Dedifferentiated amniotic fluid mesenchymal stem cell (primary cell): ENCODE data around the gene OCIAD2.
A peak's percentile ranks its signal among the peaks of the same experiment; 100 is the strongest.
"Not testable (repeated sequence)": the region's sequence is repeated elsewhere in the genome, so short reads cannot be mapped to it uniquely, and the experiment has no call there.

Experiments
- DNase-seq: peaks from one replicate; pipeline ENCODE4 v3.0.0-alpha.2; 2016; ENCODE audit errors: extremely low spot score

OCIAD2 gene, protein sequence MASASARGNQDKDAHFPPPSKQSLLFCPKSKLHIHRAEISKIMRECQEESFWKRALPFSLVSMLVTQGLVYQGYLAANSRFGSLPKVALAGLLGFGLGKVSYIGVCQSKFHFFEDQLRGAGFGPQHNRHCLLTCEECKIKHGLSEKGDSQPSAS

DNA sequence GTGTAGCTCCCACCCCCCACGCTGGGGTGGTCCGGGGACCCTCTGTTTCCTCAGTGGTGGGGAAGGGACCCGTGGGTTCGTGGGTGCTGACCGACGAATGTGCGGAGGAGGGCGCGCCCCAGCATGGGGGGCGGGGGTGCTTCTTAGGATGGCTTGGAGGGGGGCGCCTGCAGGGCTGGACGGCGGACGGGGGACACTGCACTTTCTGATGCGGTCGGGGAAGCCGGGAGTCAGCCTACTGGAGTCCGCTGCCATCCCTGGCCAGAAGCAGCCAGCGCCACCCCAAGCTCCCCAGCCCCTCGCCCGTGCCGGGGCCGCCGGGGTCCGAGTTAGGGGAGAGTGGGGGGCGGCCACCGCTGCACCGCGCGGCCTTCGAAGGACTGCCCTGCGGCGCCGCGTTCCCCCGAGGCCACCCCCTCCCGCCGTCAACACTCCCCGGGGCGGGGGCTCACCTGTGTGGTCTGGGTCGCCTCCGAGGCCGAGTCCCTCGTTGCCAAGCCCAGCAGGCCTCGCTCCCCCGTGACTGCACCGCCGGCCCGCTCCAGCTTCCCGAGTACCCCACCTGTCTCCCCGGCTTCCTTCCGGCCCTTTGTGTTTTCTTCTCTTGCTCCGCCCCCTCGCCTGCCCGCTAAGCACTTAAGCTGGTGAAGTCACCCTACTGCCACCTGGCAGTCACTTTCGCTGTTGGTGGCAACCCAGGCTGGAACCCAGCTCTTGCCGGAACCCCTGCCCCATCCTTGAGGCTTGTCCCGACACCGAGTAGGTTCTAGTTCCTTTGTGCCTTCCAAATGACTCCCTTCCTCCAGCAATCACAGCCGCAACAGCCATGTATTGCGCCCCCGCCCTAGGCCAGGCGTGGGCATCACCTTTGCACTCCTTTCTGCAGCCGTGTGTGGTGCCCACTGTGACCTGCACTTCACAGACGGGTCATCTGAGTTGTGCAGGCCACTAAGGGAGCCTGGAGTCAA lies at the start of gene OCIAD2:
OCIAD2 (minus strand) TSS at position 569 of the 968 bp plus-strand sequence. CDS start 2,225 bp downstream, outside the sequence.
- no peak for DNase-seq

DNA sequence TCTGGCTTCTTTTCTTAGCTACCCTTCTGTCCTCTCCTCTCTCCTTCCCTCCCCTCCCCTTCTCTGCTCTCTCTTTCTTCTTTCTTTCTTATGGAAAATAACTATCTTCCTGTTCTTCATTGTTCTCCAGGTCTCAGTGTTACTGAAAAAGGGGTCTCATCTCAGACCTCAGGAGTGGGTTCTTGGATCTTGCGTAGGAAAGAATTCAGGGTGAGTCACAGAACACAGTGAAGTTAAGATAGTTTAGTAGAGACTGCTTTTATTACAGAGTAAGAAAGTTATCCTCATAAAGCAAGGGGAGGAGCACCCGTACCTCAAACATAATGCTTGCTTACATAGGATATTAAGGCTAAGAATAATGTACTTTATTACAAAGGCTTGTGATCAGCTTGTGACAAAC lies 47.7 kb upstream of the OCIAD2 start:
- DNase-seq: no peak

DNA sequence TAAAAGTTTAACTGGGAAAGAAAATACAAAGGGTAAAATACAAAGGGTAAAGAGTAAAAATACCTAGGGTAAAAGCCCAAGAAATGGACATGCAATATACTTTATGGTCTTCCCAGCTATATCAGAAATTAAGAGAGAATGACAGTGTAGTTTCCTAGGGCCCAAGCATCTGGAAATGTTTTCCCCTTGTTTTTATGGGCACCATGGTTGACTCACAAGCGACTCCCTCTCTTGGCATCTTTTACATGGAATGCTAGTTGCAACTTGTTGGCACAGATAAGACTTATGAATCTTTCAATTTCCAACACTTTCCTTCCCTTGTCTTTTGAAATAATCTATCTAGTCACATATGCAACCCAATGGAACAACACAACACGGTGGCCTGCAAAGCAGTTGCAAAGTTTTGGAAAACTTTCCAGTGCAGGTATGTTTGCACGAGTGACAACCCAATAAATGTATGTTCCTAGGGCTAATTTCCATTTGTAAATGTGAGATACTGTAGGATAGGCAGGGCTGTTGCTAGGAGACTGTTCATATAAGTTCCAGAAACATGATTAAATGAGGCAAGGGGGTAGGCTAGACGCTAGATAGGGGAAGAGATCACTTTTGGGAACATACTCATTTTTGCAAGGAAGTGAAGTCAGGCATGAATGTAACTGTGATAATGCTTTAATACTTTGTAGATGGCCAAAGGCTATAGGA lies 43.1 kb upstream of the OCIAD2 start:
- DNase-seq: peak; percentile 56

DNA sequence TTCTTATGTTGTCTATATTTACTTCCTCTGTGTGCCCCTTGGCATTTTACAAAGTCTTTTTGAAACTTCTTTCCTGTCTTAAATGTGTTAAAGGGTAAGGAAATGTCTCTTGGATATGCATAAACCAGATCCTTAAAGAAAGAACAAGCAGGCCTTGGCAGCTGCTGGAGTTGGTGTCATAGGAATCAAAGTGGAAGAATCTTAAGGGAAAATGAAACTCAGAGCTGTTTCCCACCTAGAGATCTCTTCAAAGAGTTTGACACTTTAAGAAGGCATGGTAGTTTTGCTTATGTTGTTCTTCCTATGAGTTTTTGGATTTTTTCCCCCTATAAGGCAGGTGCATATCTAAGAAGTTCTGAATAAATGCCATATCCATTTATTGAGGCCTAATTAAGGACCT lies 42.5 kb upstream of the OCIAD2 start:
- no peak for DNase-seq

DNA sequence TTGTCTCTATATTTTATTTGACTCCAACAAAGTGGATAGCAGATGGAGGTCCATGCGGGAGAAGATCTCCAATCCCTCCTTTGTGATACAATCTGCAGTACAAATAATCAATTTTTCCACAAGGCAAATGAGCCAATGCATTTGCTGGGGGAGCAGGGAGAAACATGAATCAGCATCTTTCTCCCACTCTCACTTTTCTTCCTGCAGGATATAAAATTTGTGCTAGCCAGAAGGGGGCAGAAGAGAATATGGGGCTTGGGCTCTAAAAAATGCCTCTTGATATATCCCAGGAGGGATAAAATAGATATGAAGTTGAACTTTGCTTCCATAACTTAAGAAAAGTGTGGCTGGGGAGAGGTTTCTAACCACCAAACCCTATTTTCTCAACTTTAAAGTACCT lies 41.2 kb upstream of the OCIAD2 start:
- no peak for DNase-seq

DNA sequence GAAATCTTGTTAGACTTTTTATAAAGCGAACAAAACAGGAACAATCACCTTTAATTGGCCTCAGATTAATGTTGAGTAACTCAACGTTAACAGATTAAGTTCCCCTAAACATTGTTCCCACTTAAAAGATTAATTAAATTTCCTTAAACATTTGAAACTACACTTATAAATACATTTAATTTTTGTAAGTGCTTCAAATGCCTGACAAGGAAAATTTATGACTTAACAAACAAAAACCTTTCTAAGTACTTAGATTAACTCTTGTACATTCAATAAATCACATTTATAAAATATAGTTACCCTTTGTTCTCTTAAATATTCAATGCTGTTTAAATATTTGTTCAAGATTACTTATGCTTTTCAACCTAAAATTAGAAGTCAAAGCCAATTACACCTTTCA lies 39.4 kb upstream of the OCIAD2 start:
- no peak for DNase-seq

DNA sequence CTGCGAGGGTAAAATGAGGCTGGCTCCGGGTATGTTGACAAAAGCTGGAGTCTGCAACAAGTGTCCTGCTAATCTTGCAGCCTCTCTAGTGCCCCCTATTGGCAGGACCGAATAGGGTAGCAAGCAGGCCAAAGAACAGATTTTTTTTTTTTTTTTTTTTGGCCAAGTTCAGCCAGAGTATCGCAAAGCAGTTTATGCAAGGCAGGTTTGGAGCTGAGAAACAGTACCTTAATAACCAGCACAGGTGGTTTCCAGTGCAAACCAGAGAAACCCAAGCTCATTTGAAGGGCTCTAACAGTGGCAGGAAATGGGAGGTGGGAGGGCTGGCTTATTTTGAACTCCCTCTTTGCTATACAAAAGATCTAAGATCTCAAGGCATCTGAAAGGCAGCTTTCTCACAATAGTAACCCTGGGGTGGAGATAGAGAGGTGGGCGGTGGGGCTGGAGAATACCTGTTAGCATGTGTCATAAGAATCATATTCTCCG lies 38.2 kb upstream of the OCIAD2 start:
- no peak for DNase-seq

DNA sequence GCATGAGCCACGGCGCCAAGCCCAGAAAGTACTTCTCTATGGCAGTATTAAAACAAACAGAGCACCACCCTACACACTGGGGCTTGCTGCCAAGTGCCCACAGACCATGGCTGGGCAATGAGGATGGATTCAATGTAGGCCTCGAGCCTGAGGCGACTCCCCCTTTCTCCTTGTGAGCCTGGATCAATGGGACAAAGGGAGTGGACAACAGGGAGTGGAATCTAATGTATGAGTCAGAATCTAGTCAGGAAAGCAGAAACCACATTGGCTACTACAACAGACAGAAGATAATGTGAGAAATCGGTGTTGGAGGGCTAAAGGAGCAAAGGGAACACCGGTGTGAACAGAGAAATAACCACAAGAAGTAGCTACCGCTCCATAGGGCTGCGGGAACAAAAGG lies 37.7 kb upstream of the OCIAD2 start:
- no peak for DNase-seq

DNA sequence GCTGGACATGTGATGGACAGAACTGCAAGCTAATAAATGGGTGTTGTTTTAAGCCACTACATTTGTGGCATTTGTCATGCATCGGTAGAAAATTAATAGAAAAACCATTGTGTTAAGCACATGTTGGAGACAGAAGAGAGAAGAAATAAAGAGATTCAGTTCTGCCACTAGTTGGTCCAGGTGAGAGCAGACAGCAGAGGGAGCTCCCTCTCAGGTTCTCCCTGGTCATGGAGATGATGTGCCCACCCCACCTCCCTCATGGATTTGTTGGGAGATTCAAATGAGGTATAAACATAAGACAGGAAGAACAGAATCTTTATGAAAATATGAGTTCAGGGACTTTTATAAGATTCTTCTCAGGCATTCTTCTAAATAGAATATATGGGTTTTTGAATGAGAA lies 36.8 kb upstream of the OCIAD2 start:
- DNase-seq: no peak

DNA sequence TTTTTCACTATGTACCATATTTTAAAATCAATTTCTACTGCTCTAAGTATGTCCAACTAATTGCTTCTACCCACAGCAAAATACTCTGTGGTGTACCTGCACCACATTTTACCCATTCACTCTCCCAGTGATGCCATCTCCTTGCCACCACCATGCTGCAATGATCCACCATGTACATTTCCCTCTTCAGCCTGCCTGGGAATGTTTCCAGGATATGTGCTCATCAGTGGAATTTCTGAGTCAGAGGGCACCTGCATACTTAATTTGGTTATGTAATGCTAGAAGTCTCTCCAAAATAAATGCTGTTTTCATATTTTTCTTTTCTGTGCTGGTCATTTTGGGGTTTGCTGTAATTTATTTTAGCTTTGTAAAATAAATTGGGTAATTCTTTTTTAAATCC lies 33.2 kb upstream of the OCIAD2 start:
- DNase-seq: peak; percentile 35

DNA sequence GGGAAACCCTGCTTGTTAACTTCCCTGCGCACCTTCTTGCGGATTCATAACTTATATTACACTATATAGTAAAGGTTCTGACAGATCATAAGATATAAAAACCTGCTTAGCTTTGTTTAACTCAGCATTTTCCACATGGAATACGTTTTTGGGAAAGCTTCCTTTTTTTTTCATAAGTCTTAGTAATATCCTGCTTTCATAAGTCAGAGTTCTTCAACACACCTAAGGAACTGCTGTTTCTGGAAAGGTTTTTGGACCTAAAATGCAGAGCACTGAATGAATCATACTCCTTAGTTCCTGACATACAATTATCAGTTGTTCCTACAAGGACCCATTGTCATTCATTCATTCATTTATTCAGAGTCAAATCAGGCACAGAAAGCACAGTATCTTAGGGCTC lies 32.3 kb upstream of the OCIAD2 start:
- DNase-seq: no peak

DNA sequence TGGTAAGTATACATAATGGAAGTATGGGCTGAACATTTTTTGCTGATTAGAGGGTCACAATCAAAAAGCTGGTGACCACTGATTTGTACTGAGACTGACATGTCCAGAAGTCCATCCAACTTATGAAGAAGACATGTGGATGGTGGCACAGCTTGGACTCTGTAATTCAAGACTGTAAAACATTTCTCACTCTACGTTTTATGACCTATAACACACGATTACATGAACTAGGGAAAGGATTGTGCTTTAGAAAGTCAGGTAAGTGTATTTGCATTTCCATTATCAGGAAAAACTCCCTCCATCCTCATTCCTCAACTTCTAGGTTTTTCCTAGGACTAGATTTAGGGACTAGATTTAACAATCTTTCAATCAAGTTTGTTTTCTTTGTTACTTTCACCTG lies 30.5 kb upstream of the OCIAD2 start:
- no peak for DNase-seq

DNA sequence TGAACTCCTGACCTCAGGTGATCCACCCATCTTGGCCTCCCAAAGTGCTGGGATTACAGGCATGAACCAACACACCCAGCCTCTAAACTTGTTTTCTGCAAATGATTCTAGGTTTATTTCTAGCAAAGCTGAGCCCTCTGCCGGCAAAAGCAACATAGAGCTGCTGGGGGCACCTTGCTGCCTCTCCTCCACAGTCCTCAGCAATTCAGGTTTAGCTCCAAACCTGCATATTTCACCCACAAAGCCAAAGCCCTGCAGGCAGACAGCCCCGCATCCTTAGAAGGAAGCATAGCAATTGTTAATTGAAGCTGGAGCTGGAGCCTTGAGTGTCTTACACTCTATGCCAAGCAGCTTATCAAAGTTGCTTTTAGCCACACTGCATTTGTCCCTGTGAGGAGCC lies 24.9 kb upstream of the OCIAD2 start:
- no peak for DNase-seq

DNA sequence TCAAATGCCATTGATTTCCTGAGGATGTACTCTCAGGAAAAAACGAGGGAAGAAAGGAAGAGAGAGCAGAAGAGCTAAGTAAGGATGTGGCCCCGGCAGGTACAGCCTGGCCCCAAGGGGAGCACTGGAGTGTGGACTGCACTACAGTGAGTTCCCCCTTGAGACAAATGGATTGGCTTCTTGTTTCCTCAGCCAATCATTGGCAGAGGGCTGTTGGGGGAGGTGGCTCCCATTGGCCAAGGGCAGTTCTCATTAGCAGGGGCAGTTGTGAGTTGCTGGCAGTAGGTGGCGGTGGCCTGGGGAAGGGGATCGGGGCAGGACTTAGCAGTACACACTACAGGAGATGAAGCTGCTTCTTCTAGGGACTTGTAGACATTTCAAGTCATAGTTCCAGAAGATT lies 24.1 kb upstream of the OCIAD2 start:
- DNase-seq: no peak

DNA sequence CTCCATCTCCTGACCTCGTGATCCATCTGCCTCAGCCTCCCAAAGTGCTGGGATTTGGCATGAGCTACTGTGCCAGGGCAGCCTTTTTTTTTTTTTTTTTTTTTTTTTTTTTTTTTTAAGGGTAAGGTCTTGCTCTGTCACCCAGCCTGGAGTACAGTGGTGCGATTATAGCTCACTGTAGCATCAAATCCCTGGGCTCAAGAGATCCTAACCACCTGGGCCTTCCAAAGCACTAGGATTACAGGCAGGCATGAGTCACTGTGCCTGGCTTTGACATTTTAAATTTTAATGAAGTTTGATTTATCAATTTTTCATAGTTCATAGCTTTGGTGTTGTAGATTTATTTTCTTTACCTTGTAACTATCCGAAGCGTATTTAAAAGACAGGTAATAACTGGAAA lies 17.8 kb upstream of the OCIAD2 start:
- DNase-seq: no peak

DNA sequence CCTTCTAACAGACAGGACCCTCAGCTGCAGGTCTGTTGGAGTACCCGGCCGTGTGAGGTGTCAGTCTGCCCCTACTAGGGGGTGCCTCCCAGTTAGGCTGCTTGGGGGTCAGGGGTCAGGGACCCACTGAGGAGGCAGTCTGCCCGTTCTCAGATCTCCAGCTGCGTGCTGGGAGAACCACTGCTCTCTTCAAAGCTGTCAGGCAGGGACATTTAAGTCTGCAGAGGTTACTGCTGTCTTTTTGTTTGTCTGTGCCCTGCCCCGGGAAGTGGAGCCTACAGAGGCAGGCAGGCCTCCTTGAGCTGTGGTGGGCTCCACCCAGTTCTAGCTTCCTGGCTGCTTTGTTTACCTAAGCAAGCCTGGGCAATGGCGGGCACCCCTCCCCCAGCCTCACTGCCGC lies 16.5 kb upstream of the OCIAD2 start:
- DNase-seq: not testable (repeated sequence)

DNA sequence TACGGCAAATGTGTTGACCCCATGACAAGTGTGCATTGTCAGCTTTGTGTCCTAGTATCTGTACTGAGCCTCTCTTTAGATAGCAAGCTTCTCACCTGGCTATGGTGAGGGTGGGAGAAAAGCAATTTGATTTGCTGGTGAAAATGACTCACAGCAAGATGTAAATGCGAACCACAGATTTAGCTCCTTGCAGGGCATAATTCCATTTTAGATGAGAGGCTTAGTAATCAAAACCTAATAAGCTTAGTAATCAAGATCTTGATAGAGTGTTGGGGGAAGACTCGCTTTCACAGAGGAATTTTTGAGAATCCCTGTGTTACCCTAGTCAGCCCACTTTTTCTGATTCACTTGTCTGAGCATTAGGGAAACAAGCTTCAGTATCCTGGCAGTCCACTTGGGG lies 7.7 kb upstream of the OCIAD2 start:
- DNase-seq: no peak

DNA sequence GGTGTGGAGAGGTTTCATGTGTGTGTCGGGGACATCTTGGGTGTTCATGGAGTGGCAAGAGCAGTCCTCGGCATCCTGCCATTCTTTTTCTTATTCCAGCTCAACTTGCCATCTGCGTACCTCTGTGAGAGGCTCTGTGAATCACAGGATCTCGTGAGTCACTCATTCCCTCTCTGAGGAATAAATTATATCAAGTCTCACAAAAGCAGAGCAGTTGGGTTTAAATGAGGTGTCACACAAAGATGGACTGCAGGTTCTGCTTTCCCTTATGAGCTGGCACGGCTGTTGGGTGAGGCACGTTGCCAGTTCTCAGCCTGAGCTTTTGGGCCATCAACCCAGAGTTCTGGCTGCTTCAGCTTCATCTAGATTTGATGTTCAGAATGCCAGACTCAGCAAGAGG lies 6.8 kb upstream of the OCIAD2 start:
- DNase-seq: peak; percentile 50

DNA sequence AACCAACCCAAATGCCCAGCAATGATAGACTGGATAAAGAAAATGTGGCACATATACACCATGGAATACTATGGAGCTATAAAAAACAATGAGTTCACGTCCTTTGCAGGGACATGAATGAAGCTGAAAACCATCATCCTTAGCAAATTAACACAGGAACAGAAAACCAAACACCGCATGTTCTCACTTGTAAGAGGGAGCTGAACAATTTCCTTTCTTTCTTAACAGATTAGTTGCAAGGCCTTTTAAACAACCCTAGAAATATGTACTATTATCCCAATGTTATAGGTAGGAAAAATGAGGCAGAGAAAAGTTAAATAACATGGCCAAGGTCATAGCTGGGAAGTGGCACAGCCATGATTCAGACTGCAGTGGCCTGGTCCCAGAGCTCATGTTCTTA lies 5.8 kb upstream of the OCIAD2 start:
- no peak for DNase-seq

DNA sequence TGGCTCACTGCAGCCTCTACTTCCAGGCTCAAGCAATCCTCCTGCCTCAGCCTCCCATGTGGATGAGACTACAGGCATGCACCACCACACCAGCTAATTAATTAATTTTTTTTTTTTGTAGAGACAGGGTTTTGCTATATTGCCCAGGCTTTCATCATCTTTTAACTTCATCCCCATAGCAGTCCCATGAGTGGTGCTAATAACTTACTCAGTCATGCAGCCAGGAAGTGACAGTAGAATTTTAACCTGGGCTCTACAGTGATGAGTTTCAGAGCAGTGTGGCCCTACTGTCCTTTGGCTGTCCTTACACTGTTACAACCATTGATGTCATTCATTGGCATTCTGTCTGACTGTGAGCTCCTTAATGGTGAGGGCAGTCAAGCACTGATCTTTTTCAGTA lies 3.9 kb upstream of the OCIAD2 start:
- no peak for DNase-seq

DNA sequence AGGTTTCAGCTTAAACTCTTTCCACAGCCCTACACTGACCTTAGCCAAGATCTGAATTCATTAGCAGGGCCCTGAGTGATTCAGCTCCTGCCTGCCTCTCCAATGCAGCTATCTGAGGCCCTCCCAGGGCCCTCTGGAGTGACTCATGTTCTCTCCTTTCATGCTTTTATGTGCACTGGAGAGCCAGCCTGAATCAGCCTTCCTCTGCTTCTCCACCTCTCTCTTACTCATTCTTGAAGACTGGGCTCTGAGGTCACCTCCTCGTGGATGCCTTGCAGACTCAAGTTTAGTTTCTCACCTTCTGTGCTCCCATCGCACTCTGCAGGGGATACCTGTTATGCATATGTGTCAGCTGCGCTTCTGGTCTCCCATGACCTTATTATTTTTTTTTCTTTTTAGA lies 3.1 kb upstream of the OCIAD2 start:
- peak; percentile 89 for DNase-seq

DNA sequence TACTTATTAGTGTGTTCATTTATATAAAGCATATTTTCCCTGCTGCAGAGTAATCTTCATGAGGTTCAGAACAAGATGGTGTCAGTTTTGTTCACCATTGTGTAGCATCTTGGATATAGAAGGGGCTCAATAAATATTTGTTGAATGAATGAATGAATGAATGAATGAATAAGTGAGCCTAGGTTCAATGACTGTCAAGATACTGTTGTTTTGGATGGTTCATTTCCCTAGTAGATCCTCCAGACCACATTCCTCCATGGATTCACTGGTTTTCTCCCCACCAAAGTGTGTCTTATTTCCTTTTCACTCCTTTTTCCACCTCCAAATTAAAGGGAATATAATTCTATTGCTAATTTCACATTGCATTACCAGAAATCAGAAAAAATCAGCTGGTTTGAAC lies 2.1 kb upstream of the OCIAD2 start:
- DNase-seq: no peak
